Right lobe of liver (tissue), 4 donors: ENCODE measurements around the gene HTD2.

ENCODE experiments used
- CTCF ChIP-seq, 4 donors: fragments of 200-600 bp in 3 of 4; fragments of 450-650 bp in 1 of 4; IDR thresholded peaks; one replicate each; pipeline versions ENCODE4 v1.5.1 to v1.8.0; 2016 to 2022; ENCODE audit warnings: antibody characterized with exemption in 4 of 4, mild to moderate bottlenecking in 2 of 4
- POLR2A ChIP-seq: fragments of 450-650 bp; IDR thresholded peaks from one replicate; pipeline ENCODE4 v1.6.1; 2017; ENCODE audit warnings: antibody characterized with exemption, mild to moderate bottlenecking
- donor health status: DM: no; HTN: no; CAD: no.
- donor health status: DM: no; HTN: no; CAD: no.
- donor health status: DM: no; HTN: yes; CAD: no.

- TF ChIP-seq POLR2A (no peak), CTCF (IDR thresholded peaks at IDR 0.05) (no peak)
Observed at GRCh38 chr3:58299075-58299474, 7.2 kb upstream of the HTD2 start.
